Ishikawa (cell line): ENCODE measurements around the gene SULT1A1.
"Not testable (repeated sequence)": the region's sequence is repeated elsewhere in the genome, so short reads cannot be mapped to it uniquely, and the experiment has no call there.

Experiments
- CEBPB ChIP-seq: IDR thresholded peaks from 2 replicates; pipeline ENCODE4 v1.6.1; 2012
- CREB1 ChIP-seq: IDR thresholded peaks from 2 replicates; pipeline ENCODE4 v1.6.1; 2012; ENCODE audit warnings: low read depth
- EGR1 ChIP-seq: IDR thresholded peaks from 2 replicates; pipeline ENCODE4 v1.6.1; 2012
- EP300 ChIP-seq: IDR thresholded peaks from 2 replicates; pipeline ENCODE4 v1.6.1; 2012; ENCODE audit warnings: borderline replicate concordance
- FOXM1 ChIP-seq: IDR thresholded peaks from 2 replicates; pipeline ENCODE4 v1.6.1; 2012; ENCODE audit warnings: low read depth, borderline replicate concordance
- NFIC ChIP-seq: IDR thresholded peaks from 2 replicates; pipeline ENCODE4 v1.6.1; 2012
- RAD21 ChIP-seq: IDR thresholded peaks from 2 replicates; pipeline ENCODE4 v1.6.1; 2012; ENCODE audit warnings: low read depth
- TAF1 ChIP-seq: IDR thresholded peaks from 2 replicates; pipeline ENCODE4 v1.6.1; 2012; ENCODE audit warnings: low read depth, mild to moderate bottlenecking
- TCF12 ChIP-seq: IDR thresholded peaks from 2 replicates; pipeline ENCODE4 v1.6.1; 2012; ENCODE audit warnings: low read depth
- TEAD4 ChIP-seq: IDR thresholded peaks from 2 replicates; pipeline ENCODE4 v1.6.1; 2012
- USF1 ChIP-seq: IDR thresholded peaks from 2 replicates; pipeline ENCODE4 v1.6.1; 2012
- YY1 ChIP-seq: IDR thresholded peaks from 2 replicates; pipeline ENCODE4 v1.6.1; 2012; ENCODE audit warnings: low read depth
- ZBTB7A ChIP-seq: IDR thresholded peaks from 2 replicates; pipeline ENCODE4 v1.6.1; 2012; ENCODE audit warnings: low read depth
- TF ChIP-seq, protein P1 (sequence below): IDR thresholded peaks from 2 replicates; pipeline ENCODE4 v1.6.1; 2012; ENCODE audit warnings: low read depth, mild to moderate bottlenecking
- TF ChIP-seq, protein P2 (sequence below): IDR thresholded peaks from 2 replicates; pipeline ENCODE4 v1.6.1; 2012

The SULT1A1 gene

DNA sequence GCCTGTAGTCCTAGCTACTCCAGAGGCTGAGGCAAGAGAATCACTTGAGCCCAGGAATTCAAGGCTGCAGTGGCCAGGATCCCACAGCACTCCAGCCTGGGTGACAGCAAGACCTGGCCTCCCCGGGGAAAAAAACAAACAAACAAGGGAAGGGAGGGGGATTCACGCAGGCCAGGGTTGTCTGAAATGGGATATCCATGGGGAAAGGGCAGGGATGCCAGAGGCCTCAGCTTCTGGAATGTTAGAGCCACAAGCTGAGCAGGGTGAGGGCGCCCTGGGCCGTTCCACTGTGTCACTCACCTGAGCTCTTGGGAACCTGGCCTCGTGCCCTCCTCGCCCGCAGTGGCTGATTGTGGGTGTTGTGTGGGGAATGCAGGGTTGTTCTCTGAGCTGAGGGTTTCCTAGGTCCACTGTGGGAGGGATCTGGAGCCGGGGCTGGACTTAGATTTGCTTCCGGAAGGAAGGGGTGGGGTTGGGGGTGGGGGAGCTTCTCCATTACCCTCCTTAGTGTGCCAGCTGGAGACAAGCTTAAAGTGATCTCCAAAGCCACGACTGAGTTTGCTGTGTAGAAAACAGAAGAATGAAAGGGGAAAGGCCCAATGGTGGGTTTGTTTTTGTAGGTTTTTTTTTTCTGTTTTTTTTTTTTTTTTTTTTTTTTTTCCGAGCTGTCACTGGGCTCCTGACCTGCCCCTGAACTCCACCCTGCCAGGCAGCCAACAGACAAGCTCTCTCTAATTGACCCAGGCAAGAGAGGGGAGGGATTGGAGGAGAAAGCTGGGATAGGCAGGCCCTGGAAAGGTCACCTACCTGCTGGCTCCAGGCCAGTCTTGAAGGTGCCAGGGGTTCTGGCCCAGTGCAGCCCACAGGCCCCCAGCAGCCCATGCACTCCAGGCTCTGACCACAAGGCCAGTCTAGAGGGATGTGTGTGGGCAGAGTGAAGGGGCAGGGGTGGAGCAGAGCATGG lies at the start of gene SULT1A1:
TSS of gene SULT1A1 (minus strand) at position 414 of the 964 bp plus-strand sequence. CDS start 1,189 bp downstream, outside the sequence.
- TF ChIP-seq CREB1 (no peak), CEBPB (no peak), TAF1 (no peak), RAD21 (no peak), NFIC (peak; percentile 60), TCF12 (no peak), FOXM1 (no peak), EGR1 (no peak), USF1 (no peak), TEAD4 (peak; percentile 46; the same call in 1 of the 2 replicates)
- TF ChIP-seq, protein P1, sequence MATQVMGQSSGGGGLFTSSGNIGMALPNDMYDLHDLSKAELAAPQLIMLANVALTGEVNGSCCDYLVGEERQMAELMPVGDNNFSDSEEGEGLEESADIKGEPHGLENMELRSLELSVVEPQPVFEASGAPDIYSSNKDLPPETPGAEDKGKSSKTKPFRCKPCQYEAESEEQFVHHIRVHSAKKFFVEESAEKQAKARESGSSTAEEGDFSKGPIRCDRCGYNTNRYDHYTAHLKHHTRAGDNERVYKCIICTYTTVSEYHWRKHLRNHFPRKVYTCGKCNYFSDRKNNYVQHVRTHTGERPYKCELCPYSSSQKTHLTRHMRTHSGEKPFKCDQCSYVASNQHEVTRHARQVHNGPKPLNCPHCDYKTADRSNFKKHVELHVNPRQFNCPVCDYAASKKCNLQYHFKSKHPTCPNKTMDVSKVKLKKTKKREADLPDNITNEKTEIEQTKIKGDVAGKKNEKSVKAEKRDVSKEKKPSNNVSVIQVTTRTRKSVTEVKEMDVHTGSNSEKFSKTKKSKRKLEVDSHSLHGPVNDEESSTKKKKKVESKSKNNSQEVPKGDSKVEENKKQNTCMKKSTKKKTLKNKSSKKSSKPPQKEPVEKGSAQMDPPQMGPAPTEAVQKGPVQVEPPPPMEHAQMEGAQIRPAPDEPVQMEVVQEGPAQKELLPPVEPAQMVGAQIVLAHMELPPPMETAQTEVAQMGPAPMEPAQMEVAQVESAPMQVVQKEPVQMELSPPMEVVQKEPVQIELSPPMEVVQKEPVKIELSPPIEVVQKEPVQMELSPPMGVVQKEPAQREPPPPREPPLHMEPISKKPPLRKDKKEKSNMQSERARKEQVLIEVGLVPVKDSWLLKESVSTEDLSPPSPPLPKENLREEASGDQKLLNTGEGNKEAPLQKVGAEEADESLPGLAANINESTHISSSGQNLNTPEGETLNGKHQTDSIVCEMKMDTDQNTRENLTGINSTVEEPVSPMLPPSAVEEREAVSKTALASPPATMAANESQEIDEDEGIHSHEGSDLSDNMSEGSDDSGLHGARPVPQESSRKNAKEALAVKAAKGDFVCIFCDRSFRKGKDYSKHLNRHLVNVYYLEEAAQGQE: no peak
- TF ChIP-seq, protein P2, sequence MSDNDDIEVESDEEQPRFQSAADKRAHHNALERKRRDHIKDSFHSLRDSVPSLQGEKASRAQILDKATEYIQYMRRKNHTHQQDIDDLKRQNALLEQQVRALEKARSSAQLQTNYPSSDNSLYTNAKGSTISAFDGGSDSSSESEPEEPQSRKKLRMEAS: peak; percentile 65

- not testable (repeated sequence) for TF ChIP-seq EP300, FOXM1, RAD21
Observed at GRCh38 chr16:28637765-28638164, 27.9 kb upstream of the SULT1A1 start, which contains the start of gene NPIPB8. NPIPB8 (plus strand) TSS chr16:28638065; CDS start chr16:28638361, 296 bp downstream.

GRCh38 chr16:28636093-28636823 lies 26.4 kb upstream of the SULT1A1 start:
- TF ChIP-seq TEAD4: peak; percentile 21; the same call in 1 of the 2 replicates

DNA sequence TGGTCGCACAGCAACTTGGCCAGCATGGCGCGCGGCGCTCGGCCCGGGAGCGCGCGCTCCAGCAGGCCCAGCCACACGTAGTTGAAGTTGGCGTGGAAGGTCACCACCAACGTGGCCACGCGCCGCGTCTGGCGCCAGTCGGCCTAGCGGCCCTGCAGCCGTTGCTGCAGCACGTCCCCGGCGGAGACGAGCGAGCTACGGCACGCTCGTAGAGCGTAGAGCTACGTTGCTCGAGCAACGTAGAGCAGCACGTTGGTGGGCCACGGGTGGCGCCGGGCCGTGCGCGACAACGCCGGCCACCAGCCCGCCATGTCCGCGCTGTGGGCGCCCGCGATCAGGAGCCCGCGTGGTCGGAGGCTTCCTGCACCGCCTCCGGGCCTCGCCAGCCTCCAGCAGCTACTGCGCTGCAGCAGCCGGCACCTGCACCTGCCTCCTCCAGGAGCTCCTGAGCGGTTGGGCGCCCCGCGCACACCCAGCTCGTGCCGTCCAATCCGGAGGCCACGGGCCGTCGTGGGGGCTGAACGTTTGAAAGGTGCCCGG lies 13.4 kb upstream of the SULT1A1 start:
- TF ChIP-seq EGR1 (0 out of 2 replicates have a peak, but pooled peaks have one; percentile 25), USF1 (no peak; the same call in 1 of the 2 replicates), TCF12 (peak; percentile 50; the same call in 1 of the 2 replicates), RAD21 (no peak), TAF1 (peak; percentile 73; the same call in 1 of the 2 replicates), YY1 (peak; percentile 52; the same call in 1 of the 2 replicates), NFIC (no peak), TEAD4 (no peak)
- TF ChIP-seq, protein P2: peak; percentile 87
- TF ChIP-seq, protein P1: no peak

- TF ChIP-seq FOXM1 (no peak), USF1 (no peak), TEAD4 (no peak), NFIC (no peak), CREB1 (no peak), ZBTB7A (no peak), RAD21 (no peak), CEBPB (no peak), TAF1 (no peak), EGR1 (no peak), YY1 (no peak), TCF12 (no peak), EP300 (no peak)
- TF ChIP-seq, protein P1: no peak
- TF ChIP-seq, protein P2: no peak
Observed at GRCh38 chr16:28621481-28622155, 11.8 kb upstream of the SULT1A1 start.
